Choroid plexus epithelial cell (primary cell): ENCODE measurements around the gene EEPD1.
A peak's percentile ranks its signal among the peaks of the same experiment; 100 is the strongest.

Experiments used
- DNase-seq: peaks from one replicate; pipeline ENCODE4 v3.0.0-alpha.2; 2010; ENCODE audit warnings: low read depth
- H3K4me3 ChIP-seq: 2 replicates; pipeline ENCODE4 v1.5.1; 2011; ENCODE audit warnings: low read depth, mild to moderate bottlenecking, control low read depth, low read length, moderate library complexity
- TF ChIP-seq, protein P1 (sequence below): conservative IDR thresholded peaks from 2 replicates; pipeline ENCODE4 v1.5.1; 2011; ENCODE audit warnings: low read depth, mild to moderate bottlenecking, control low read depth, inconsistent platforms, low read length, moderate library complexity

EEPD1 gene

DNA sequence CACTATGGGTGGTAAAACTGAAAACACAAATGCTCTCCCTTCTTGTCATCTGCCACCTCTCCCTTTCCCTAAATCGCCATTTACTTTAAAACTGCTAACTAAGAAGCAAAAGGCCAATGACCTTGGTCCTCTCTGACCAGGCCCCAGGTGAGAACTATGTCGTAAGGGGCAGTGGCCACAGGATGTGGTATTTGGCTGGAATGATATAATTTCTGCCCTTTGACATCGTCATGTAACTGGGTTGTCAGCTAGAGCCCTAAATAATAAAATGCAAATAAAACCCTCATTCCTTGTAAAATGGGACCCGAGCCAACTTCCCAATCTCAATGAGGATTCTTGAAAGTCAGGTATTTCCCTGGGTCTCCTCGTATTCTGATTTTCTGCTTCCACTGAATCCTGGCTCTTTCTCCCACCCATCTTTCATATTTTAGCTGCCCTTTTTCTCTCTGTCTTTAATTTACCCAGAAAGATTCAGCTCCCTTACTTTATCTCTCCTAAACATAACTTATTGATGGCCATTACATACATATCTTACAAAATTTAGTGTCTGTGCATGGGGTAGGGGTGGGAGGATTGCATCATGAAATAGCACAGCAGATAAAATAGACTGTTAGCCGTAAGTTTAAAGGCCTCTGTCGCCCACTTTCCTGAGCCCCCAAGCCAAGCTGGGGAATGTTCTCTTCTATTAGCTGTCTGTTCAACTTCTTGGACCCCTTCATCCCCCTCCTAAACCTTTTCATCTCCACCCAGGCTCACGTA is 3.2 kb upstream of the EEPD1 start:
- TF ChIP-seq, protein P1, sequence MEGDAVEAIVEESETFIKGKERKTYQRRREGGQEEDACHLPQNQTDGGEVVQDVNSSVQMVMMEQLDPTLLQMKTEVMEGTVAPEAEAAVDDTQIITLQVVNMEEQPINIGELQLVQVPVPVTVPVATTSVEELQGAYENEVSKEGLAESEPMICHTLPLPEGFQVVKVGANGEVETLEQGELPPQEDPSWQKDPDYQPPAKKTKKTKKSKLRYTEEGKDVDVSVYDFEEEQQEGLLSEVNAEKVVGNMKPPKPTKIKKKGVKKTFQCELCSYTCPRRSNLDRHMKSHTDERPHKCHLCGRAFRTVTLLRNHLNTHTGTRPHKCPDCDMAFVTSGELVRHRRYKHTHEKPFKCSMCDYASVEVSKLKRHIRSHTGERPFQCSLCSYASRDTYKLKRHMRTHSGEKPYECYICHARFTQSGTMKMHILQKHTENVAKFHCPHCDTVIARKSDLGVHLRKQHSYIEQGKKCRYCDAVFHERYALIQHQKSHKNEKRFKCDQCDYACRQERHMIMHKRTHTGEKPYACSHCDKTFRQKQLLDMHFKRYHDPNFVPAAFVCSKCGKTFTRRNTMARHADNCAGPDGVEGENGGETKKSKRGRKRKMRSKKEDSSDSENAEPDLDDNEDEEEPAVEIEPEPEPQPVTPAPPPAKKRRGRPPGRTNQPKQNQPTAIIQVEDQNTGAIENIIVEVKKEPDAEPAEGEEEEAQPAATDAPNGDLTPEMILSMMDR, result no peak
- no peak for DNase-seq
- H3K4me3 ChIP-seq, result no peak overlapping the region

DNA sequence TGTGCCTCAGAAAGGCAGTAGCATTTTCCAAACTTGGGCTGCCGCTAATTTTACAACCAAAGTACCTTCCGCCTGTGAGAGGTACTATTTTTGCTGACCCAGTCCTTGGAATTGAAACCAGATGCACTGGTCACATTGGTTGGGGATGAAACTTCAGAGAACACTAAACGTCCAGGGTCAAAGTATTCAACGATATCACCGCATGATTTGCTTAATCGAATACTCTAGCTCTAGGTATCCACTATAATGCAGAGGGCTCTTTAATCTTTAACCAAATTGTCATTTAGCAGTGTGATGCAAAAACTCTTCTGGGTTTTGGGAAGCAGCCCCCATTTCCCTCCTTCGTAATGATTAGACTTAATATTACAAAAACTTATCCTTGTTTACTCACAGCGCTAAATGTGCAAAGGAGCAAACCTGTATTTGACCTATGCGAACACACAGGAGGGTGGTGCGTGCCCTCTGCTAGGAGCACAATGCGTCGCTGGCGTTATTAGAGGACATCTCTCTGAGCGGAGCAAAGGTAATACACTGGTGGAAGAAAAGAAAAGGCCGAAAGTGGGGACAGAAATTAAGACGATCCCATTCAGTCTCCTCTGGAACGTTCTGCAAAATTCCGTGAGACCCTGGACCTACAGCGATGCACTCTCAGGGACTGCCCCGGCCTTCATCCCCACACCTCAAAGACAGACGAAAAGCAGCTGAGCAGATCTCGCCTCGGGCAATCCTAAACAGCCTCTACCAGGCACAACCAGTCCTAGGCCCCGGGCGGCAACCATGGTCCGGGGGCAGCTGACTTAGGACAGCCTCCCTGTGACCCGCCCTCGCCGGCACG is 916 bp upstream of the EEPD1 start:
- peak overlapping the region; percentile 72 for H3K4me3 ChIP-seq
- TF ChIP-seq, protein P1, result no peak
- DNase-seq, result no peak

DNA sequence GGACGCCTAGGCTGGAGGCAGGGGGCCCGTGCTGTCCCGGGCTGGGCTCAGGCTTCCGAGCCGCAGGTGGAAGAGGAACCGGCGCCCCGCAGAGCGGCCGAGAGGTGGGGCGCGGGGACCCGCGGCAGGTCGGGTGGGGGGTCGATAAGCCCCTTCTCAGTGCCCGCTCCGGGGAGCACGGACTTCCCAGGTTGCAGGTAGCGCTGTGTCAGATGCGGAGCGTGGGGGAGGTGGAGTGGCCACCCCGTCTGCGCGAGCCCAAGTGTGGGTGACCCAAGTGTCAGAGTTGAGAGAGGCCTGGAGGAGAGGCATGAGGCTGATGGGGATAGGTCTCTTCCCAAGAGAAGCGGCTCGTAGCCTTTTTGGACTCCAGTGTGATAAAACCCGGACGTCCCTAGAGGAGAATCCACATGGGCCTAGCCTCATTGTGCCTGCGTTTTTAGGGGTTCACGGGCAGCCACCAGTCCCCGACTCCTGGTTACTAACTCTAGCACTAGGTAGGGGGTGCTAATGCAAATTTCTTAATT is 580 bp downstream of the EEPD1 start:
- TF ChIP-seq, protein P1, result no peak
- peak overlapping the region; percentile 72 for H3K4me3 ChIP-seq
- no peak for DNase-seq

DNA sequence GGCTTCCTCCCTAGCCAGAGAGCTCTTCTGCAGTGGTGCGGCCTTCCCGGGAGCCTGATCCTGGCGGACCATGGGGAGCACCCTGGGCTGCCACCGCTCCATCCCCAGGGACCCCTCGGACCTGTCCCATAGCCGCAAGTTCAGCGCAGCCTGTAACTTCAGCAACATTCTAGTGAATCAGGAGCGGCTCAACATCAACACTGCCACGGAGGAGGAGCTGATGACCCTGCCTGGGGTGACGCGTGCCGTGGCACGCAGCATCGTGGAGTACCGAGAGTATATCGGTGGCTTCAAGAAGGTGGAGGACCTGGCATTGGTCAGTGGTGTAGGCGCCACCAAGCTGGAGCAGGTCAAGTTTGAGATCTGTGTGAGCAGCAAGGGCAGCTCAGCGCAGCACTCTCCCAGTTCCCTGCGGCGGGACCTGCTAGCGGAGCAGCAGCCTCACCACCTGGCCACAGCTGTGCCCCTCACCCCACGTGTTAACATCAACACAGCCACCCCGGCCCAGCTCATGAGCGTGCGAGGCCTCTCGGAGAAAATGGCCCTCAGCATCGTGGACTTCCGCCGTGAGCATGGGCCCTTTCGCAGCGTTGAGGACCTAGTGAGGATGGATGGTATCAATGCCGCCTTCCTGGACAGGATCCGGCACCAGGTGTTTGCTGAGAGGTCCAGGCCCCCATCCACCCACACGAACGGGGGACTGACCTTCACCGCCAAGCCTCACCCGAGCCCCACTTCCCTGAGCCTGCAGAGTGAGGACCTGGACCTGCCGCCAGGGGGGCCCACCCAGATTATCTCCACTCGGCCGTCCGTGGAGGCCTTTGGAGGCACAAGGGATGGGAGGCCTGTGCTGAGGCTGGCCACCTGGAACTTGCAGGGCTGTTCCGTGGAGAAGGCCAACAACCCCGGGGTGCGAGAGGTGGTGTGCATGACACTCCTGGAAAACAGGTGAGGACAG is 1.5 kb downstream of the EEPD1 start:
- DNase-seq, result no peak
- peak overlapping the region; percentile 72 for H3K4me3 ChIP-seq
- TF ChIP-seq, protein P1, result no peak

DNA sequence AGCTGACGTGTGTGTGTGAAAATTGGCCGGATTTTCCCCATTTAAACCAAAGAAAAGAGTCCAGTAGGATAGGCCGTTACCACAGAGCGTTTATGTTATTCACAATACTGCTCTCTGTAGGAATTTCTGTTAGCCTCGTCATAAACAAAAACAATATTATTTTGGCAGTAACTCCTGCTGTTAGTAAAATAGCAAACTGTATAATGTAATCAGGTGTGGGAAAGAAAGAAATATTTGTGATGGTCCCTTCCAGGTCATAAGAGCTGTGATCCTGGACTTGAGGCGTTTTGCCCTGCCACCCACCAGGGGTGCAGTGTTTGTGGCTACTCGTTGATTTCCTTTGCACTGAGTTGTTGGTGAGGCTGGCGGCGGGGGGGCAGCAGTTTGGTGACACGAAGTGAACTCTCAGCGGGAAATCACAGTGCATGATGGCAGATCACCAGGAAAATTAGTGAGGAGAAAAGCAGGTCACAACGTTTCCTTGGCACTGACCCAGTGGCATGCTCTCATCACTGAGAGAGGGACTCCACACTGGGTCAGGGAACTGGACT is 2.8 kb downstream of the EEPD1 start:
- TF ChIP-seq, protein P1, result peak; percentile 25

More for the DNA sequence above, 2.8 kb downstream of the EEPD1 start:
- peak; percentile 66 for DNase-seq
- peak overlapping the region; percentile 35 for H3K4me3 ChIP-seq
